ENCODE measurements around the gene MNAT1. TPM values are rescaled to one million over a fixed set of nuclear protein-coding genes. Genes with fewer than 3 reads are reported as not detected.

The MNAT1 gene
- polyA plus RNA-seq, 1 donor from 2014 or later, result 104 TPM

GRCh38 chr14:60856111-60856510, 121.5 kb downstream of the MNAT1 start:
- Histone ChIP-seq H4K20me1 (ENCODE audit: insufficient read depth) (no peaks in the 10 kb centered on the region), H3K9me3 (ENCODE audit: low read length) (no peaks in the 10 kb centered on the region), H3K27me3 (ENCODE audit: insufficient read depth, low read depth, low read length) (no peaks in the 10 kb centered on the region), H3K79me2 (replicated peaks; ENCODE audit: insufficient read depth, low read length) (no peaks in the 10 kb centered on the region), H3K9me2 (ENCODE audit: insufficient read depth, low read length) (no peaks in the 10 kb centered on the region), H3K9ac (ENCODE audit: low read length) (no peak overlapping the region), H3K36me3 (ENCODE audit: insufficient read depth, low read length) (no peaks in the 10 kb centered on the region), H3K4me2 (ENCODE audit: low read length) (no peak overlapping the region), H3K4me3 (ENCODE audit: low read length) (no peak overlapping the region), H2AFZ (ENCODE audit: low read depth, low read length) (no peak overlapping the region), H3K27ac (ENCODE audit: low read length) (no peak overlapping the region), H3F3A (ENCODE audit: insufficient read depth, low read length, poor library complexity, severe bottlenecking) (no peaks in the 10 kb centered on the region)
- no peak for TF ChIP-seq MXI1 (conservative IDR thresholded peaks at IDR 0.05; ENCODE audit: poor library complexity, severe bottlenecking)
- TF ChIP-seq RAD21 (conservative IDR thresholded peaks at IDR 0.05), result no peak
- TF ChIP-seq, protein P1, sequence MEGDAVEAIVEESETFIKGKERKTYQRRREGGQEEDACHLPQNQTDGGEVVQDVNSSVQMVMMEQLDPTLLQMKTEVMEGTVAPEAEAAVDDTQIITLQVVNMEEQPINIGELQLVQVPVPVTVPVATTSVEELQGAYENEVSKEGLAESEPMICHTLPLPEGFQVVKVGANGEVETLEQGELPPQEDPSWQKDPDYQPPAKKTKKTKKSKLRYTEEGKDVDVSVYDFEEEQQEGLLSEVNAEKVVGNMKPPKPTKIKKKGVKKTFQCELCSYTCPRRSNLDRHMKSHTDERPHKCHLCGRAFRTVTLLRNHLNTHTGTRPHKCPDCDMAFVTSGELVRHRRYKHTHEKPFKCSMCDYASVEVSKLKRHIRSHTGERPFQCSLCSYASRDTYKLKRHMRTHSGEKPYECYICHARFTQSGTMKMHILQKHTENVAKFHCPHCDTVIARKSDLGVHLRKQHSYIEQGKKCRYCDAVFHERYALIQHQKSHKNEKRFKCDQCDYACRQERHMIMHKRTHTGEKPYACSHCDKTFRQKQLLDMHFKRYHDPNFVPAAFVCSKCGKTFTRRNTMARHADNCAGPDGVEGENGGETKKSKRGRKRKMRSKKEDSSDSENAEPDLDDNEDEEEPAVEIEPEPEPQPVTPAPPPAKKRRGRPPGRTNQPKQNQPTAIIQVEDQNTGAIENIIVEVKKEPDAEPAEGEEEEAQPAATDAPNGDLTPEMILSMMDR (IDR thresholded peaks at IDR 0.05; ENCODE audit: poor library complexity, severe bottlenecking), result no peak
- no peak for TF ChIP-seq TAF1 (IDR thresholded peaks at IDR 0.05; ENCODE audit: low read depth)
- TF ChIP-seq POLR2AphosphoS5 (IDR thresholded peaks at IDR 0.05), result no peak
- TF ChIP-seq EP300 (conservative IDR thresholded peaks at IDR 0.05; ENCODE audit: poor library complexity, severe bottlenecking), result no peak
- TF ChIP-seq REST (IDR thresholded peaks at IDR 0.05; ENCODE audit: borderline replicate concordance), result no peak
- TF ChIP-seq SMC3 (conservative IDR thresholded peaks at IDR 0.05; ENCODE audit: poor library complexity), result no peak
- no peak for TF ChIP-seq EZH2 (IDR thresholded peaks at IDR 0.05; ENCODE audit: borderline replicate concordance, insufficient read depth, low read length, poor library complexity, severe bottlenecking)

DNA sequence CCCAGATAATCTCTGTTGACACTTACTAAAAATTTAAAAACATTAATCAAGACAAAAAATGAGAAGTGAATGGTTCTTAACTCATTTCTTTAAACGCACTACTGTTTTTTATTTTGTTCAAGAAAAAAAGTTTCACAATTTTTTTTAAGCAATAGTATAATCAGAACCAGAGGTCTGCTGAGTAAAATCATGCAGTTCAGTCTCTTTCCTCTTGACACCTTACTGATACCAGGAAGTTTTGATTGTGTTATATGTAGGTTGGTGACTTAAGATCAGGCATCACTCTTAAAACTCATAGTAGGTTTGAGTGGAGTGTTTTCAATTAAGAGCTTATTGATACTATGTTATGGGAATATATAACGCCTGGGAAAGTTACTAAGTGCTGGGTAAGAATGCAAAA, 125.0 kb downstream of the MNAT1 start:
- Histone ChIP-seq H2AFZ (ENCODE audit: low read depth, low read length) (no peak overlapping the region), H3K4me2 (ENCODE audit: low read length) (no peak overlapping the region), H3K27me3 (ENCODE audit: insufficient read depth, low read depth, low read length) (no peaks in the 10 kb centered on the region), H3K9me3 (ENCODE audit: low read length) (no peaks in the 10 kb centered on the region), H3F3A (ENCODE audit: insufficient read depth, low read length, poor library complexity, severe bottlenecking) (no peaks in the 10 kb centered on the region), H3K36me3 (ENCODE audit: insufficient read depth, low read length) (no peaks in the 10 kb centered on the region), H3K79me2 (replicated peaks; ENCODE audit: insufficient read depth, low read length) (no peaks in the 10 kb centered on the region), H3K4me3 (ENCODE audit: low read length) (no peak overlapping the region), H3K27ac (ENCODE audit: low read length) (no peak overlapping the region), H4K20me1 (ENCODE audit: insufficient read depth) (no peaks in the 10 kb centered on the region), H3K9me2 (ENCODE audit: insufficient read depth, low read length) (no peaks in the 10 kb centered on the region), H3K9ac (ENCODE audit: low read length) (no peak overlapping the region)
- TF ChIP-seq EP300 (conservative IDR thresholded peaks at IDR 0.05; ENCODE audit: poor library complexity, severe bottlenecking), result no peak
- TF ChIP-seq RAD21 (conservative IDR thresholded peaks at IDR 0.05), result no peak
- no peak for TF ChIP-seq REST (IDR thresholded peaks at IDR 0.05; ENCODE audit: borderline replicate concordance)
- no peak for TF ChIP-seq SMC3 (conservative IDR thresholded peaks at IDR 0.05; ENCODE audit: poor library complexity)
- TF ChIP-seq, protein P1 (IDR thresholded peaks at IDR 0.05; ENCODE audit: poor library complexity, severe bottlenecking), result no peak
- TF ChIP-seq POLR2AphosphoS5 (IDR thresholded peaks at IDR 0.05), result no peak
- no peak for TF ChIP-seq TAF1 (IDR thresholded peaks at IDR 0.05; ENCODE audit: low read depth)
